GM18870 (cell line): Measurements from ENCODE around the gene GRID1.
"Not testable (repeated sequence)": the region's sequence is repeated elsewhere in the genome, so short reads cannot be mapped to it uniquely, and the experiment has no call there.

Source experiments
- ATAC-seq: cut with Tn5 transposase; IDR thresholded peaks from one replicate; pipeline ENCODE4 v1.9.1; 2021; ENCODE audit warnings: moderate library complexity; ENCODE audit not compliant: unreplicated experiment

GRID1 gene

GRCh38 chr10:86392723-86393094 is 26.1 kb upstream of the GRID1 start:
- ATAC-seq = peak; percentile 45

DNA sequence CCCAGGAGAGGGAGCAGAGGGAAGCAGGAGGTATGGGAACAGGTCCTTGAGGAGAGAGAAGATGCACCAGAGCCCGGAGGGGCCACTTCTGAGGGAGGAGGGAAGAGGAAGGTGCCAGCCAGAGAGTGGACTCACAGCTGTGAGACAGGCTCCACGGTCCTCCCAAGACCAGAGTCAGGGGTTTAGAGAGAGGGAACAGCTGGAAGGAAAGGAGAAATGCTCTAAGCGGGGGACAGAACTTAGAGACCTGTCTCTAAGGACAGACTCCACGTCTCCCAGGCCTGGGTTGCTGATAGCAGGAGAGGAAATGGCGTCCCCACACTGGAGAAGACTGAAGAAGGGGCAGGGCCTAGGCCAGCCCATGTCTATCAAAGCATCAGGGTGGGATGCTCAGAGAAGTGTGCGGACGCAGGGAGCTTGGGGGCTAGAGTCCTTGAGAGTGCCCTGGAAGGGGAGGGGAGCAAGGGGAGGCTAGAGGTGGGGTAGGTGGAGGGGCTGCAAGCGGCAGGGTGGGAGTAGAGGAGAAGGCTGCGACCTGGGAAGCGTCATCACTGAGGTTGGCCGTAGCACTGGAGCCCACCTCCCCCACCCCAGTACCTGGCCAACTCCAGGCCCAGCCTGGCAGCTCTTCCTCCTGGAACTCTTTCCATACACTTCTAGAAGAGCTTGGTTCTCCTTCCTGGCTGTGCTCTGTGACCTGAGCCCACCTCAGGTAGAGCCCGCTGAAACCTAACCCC is 25.6 kb upstream of the GRID1 start:
- ATAC-seq = no peak

DNA sequence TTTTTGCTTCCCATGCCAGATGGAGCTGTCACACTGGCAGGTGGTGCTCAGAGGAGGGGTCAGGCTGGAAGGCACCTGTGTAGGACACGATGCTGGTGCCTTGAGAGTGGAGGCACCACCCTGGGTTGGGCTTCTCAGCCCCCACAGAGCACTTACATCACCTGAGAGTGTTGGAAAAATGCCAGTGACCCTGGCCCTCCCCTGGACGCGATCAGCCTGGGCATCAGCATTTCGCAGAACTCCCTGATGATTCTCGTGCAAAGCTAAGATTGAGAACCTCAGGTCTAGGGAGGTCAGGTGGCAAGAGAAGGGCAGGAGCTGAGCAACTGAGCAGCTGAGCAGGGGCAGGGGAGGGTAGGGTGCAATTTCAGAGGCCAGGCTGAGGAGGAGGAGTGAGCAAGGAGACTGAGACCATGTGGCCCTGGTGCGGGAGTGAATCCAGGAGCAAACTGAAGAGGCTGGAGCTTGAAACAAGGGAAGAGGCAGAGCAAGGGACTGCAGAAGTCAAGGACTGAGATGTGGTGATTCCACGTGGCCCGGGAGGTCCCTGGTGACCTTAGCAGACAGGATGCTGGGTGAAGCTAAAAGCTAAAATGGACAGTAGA is 24.7 kb upstream of the GRID1 start:
- no peak for ATAC-seq

- ATAC-seq = no peak
These were observed 23.9 kb upstream of the GRID1 start for GRCh38 chr10:86390337-86391120.

DNA sequence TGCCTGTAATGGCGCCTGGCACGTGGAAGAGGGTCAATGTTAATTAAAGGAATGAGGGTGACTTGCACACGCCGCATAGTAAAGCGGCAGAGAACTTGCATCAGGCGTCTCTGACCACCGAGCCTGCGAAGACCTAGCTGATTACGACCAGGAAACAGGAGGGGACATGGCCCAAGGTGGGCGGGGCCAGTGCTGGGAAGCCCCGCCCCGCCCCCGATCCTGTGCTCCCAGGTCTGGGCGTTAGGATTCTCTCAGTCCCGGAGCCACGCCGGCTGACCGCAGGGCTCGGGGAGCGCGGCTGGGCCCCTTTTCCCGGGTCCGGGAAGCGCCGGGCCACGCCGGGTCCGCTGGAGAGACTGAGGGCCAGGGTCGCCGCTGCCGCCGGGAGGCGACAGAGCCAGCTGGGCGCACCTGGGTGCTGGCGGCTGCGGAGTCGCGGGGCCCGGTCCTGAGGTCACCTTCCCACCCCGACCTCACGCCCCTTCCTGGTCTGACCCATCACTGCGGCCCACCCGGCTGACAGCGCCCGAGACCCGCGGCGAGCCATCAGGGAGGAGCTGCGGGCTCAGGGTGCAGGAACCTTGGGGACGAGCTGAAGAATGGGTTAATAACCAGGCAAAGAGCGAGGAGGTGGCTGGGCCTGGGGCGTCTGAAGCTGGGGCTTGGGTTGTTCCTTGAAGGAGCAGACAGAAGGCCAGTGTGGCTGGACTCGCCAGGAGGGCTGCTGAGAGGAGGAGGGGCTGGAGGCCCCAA is 23.0 kb upstream of the GRID1 start:
- peak; percentile 62 for ATAC-seq

DNA sequence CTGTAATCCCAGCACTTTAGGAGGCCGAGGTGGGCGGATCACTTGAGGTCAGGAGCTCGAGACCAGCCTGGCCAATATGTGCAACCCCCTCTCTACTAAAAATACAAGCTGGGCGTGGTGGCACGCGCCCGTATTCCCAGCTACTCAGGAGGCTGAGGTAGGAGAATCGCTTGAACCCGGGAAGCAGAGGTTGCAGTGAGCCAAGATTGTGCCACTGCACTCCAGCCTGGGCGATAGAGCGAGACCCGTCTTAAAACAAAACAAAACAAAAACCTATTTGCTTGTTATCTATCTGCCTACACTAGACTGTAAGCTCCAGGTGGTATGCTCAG is 22.5 kb upstream of the GRID1 start:
- ATAC-seq = not testable (repeated sequence)

- no peak for ATAC-seq
These were observed 21.6 kb upstream of the GRID1 start for GRCh38 chr10:86388119-86388704.

- no peak for ATAC-seq
These were observed 20.7 kb upstream of the GRID1 start for GRCh38 chr10:86387178-86387794.

GRCh38 chr10:86385806-86386205 is 19.2 kb upstream of the GRID1 start:
- no peak for ATAC-seq

DNA sequence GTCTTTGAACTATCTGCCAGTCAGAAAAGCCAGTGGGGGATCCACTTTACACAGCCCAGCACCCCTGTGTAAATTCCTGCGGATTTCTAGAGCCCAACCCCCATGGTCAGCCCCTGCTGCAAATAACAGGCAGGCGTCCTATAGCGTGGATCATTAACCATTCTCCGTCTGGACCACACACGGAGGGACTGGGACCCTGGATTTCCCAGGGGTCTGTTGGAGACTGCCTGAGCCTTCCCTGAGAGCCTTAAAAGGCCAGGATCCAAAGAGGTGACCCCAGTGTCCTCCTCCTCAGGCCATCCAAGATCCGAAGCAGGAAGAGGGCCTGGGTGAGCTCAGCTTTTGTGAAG is 11.2 kb upstream of the GRID1 start:
- ATAC-seq = no peak

- peak; percentile 70 for ATAC-seq
These were observed 10.5 kb upstream of the GRID1 start for GRCh38 chr10:86376852-86377796.

- no peak for ATAC-seq
These were observed 9.8 kb upstream of the GRID1 start for GRCh38 chr10:86376403-86376802.

DNA sequence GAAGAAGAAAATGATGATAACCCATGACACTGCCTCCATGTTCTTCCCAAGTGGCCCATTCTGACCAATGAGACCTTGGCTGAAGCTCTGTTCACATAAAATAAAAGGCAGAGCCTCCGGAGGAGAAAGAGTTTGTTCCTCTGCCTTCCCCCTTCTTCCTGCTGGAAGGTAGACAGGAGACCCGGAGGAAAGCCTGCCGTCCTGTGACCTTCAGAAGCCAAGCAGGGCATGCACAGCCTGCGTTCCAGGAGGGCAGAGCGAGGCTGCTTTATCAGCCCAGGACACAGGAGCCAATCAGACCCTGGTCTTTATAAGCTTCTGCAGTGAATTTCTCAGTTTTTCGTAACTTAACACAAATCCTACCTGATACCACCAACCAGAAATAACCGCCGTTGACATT is 8.6 kb upstream of the GRID1 start:
- no peak for ATAC-seq

- no peak for ATAC-seq
These were observed 8.1 kb upstream of the GRID1 start for GRCh38 chr10:86374664-86375063.

- ATAC-seq = no peak
These were observed 7.2 kb upstream of the GRID1 start for GRCh38 chr10:86373828-86374227.

- ATAC-seq = no peak
These were observed 6.7 kb upstream of the GRID1 start for GRCh38 chr10:86373251-86373650.

GRCh38 chr10:86372784-86373239 is 6.2 kb upstream of the GRID1 start:
- ATAC-seq = no peak

- ATAC-seq = no peak
These were observed 5.7 kb upstream of the GRID1 start for GRCh38 chr10:86372119-86372783.

GRCh38 chr10:86371691-86372090 is 5.1 kb upstream of the GRID1 start:
- no peak for ATAC-seq
